ENCODE measurements around the gene OR5T1. TPM values are rescaled to one million over a fixed set of nuclear protein-coding genes. Genes with fewer than 3 reads are reported as not detected.

OR5T1 gene
- total RNA-seq, 1 experiment from 2014 or later = not detected

- TF ChIP-seq, protein P1, sequence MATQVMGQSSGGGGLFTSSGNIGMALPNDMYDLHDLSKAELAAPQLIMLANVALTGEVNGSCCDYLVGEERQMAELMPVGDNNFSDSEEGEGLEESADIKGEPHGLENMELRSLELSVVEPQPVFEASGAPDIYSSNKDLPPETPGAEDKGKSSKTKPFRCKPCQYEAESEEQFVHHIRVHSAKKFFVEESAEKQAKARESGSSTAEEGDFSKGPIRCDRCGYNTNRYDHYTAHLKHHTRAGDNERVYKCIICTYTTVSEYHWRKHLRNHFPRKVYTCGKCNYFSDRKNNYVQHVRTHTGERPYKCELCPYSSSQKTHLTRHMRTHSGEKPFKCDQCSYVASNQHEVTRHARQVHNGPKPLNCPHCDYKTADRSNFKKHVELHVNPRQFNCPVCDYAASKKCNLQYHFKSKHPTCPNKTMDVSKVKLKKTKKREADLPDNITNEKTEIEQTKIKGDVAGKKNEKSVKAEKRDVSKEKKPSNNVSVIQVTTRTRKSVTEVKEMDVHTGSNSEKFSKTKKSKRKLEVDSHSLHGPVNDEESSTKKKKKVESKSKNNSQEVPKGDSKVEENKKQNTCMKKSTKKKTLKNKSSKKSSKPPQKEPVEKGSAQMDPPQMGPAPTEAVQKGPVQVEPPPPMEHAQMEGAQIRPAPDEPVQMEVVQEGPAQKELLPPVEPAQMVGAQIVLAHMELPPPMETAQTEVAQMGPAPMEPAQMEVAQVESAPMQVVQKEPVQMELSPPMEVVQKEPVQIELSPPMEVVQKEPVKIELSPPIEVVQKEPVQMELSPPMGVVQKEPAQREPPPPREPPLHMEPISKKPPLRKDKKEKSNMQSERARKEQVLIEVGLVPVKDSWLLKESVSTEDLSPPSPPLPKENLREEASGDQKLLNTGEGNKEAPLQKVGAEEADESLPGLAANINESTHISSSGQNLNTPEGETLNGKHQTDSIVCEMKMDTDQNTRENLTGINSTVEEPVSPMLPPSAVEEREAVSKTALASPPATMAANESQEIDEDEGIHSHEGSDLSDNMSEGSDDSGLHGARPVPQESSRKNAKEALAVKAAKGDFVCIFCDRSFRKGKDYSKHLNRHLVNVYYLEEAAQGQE (IDR thresholded peaks at IDR 0.05; ENCODE audit: low read depth) = no peak
- TF ChIP-seq RAD21 (IDR thresholded peaks at IDR 0.05; ENCODE audit: low read depth) (no peak), CBX3 (IDR thresholded peaks at IDR 0.05; ENCODE audit: low read depth) (no peak), ELF1 (IDR thresholded peaks at IDR 0.05; ENCODE audit: borderline replicate concordance, low read depth) (no peak), YY1 (IDR thresholded peaks at IDR 0.05; ENCODE audit: extremely low read depth, insufficient replicate concordance, low read depth, low read length) (no peak)
Observed at GRCh38 chr11:56292154-56292553, 18.2 kb downstream of the OR5T1 start, which contains the start of gene OR8H1 (continued).

DNA sequence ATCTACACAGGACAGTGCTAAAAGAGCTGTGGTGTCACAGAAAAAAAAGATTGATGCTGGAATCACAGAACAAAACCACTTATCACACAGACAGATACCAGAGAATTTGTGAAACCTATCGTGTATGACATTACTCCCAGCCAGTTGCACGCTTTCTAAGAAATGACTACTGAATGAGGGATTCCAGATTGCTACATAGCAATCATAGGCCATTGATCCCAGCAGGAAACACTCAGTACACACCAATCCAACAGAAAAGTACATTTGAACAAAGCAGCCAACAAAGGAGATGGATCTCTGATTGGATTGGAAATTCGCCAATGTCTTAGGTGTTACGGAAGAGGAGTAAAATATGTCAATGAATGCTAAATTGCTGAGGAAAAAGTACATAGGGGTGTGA lies 22.9 kb downstream of the OR5T1 start:
- ChIA-PET POLR2A (no interaction called here), RAD21 (ENCODE audit: low non-redundant PET in 1 of 2, low total read pairs in 2 of 2, uncharacterized antibody in 2 of 2, unreplicated experiment in 2 of 2) (no interaction called here), CTCF (no interaction called here)
- Histone ChIP-seq H3K9ac (ENCODE audit: low read length) (no peak overlapping the region), H3K4me2 (ENCODE audit: low read length) (no peak overlapping the region), H3K9me2 (ENCODE audit: insufficient read depth) (no peaks in the 10 kb centered on the region), H3K4me1 (ENCODE audit: control insufficient read depth in 1 of 2, insufficient read depth in 2 of 2, low read length in 2 of 2) (no peaks in the 10 kb centered on the region), H3K36me3 (ENCODE audit: control insufficient read depth in 1 of 2, insufficient read depth in 2 of 2, low read length in 2 of 2) (no peaks in the 10 kb centered on the region), H3K27ac (ENCODE audit: low read depth, low read length) (no peak overlapping the region), H3K79me2 (ENCODE audit: insufficient read depth, low read length) (no peaks in the 10 kb centered on the region), H3K9me3 (ENCODE audit: control insufficient read depth in 1 of 2, insufficient read depth in 1 of 2, low read depth in 1 of 2, low read length in 2 of 2) (peaks cover 0 to 11% of the 10 kb centered on the region in 2 experiments; a peak in 1 of 4 replicates), H4K20me1 (ENCODE audit: insufficient read depth) (no peaks in the 10 kb centered on the region), H3K4me3 (replicated peaks in 1 of 2; ENCODE audit: low read depth in 1 of 2, low read length in 2 of 2) (no peak overlapping the region), H3K27me3 (ENCODE audit: insufficient read depth, low read length) (no peaks in the 10 kb centered on the region), H2AFZ (ENCODE audit: low read depth, low read length, poor library complexity, severe bottlenecking) (no peak overlapping the region)
- intact Hi-C loops (cut with micrococcal nuclease) = no loop called here
- TF ChIP-seq EGR1 (IDR thresholded peaks at IDR 0.05; ENCODE audit: low read depth) (no peak), EZH2phosphoT487 (IDR thresholded peaks at IDR 0.05; ENCODE audit: borderline replicate concordance) (no peak), YY1 (IDR thresholded peaks at IDR 0.05; ENCODE audit: extremely low read depth, insufficient replicate concordance, low read depth, low read length) (no peak), SIN3A (IDR thresholded peaks at IDR 0.05; ENCODE audit: low read depth) (no peak), POLR2AphosphoS5 (IDR thresholded peaks at IDR 0.05; ENCODE audit: low read depth, low read length) (no peak), RAD21 (IDR thresholded peaks at IDR 0.05; ENCODE audit: low read depth) (no peak), CTCF (IDR thresholded peaks at IDR 0.05 in 2 of 3, conservative IDR thresholded peaks at IDR 0.05 in 1 of 3; ENCODE audit: borderline replicate concordance in 1 of 3, insufficient read depth in 1 of 3, low read depth in 2 of 3, low read length in 2 of 3) (no peak), ELF1 (IDR thresholded peaks at IDR 0.05; ENCODE audit: borderline replicate concordance, low read depth) (no peak), ZNF274 (IDR thresholded peaks at IDR 0.05; ENCODE audit: low read depth, low read length) (no peak), SRF (IDR thresholded peaks at IDR 0.05; ENCODE audit: low read depth) (no peak), CBX3 (IDR thresholded peaks at IDR 0.05; ENCODE audit: low read depth) (no peak), POLR2A (IDR thresholded peaks at IDR 0.05; ENCODE audit: borderline replicate concordance, extremely low read depth, insufficient read depth, insufficient read length) (no peak), CEBPB (IDR thresholded peaks at IDR 0.05; ENCODE audit: low read depth) (no peak), FOSL1 (IDR thresholded peaks at IDR 0.05; ENCODE audit: low read depth) (no peak), ZFX (IDR thresholded peaks at IDR 0.05) (no peak), ATF3 (IDR thresholded peaks at IDR 0.05) (no peak), SP1 (IDR thresholded peaks at IDR 0.05; ENCODE audit: low read depth) (no peak), JUND (IDR thresholded peaks at IDR 0.05) (no peak)
- TF ChIP-seq, protein P2, sequence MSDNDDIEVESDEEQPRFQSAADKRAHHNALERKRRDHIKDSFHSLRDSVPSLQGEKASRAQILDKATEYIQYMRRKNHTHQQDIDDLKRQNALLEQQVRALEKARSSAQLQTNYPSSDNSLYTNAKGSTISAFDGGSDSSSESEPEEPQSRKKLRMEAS (IDR thresholded peaks at IDR 0.05) = no peak
- DNase-seq (ENCODE audit: low read depth, low spot score) (no peak), ATAC-seq (no peak)
- no TSS peak for BruUV-seq (replicated peaks)

All from HCT116 (cell line).